AML-193 (cell line): ENCODE results near the gene RTN4R.

ENCODE experiments used
- DNase-seq, 2 experiments: peaks; one replicate each; lab custom pipeline; 2025; lab: John Stamatoyannopoulos, UW

RTN4R gene

GRCh38 chr22:20201837-20202392 is 66.2 kb downstream of the RTN4R start:
- no peak for DNase-seq

GRCh38 chr22:20199906-20200305 is 68.2 kb downstream of the RTN4R start:
- DNase-seq: no peak

- DNase-seq: no peak
These were observed 68.7 kb downstream of the RTN4R start for GRCh38 chr22:20199413-20199842.

- no peak for DNase-seq
These were observed 69.4 kb downstream of the RTN4R start for GRCh38 chr22:20198557-20199319.

GRCh38 chr22:20197407-20198030 is 70.6 kb downstream of the RTN4R start:
- DNase-seq: no peak

GRCh38 chr22:20196094-20196842 is 71.8 kb downstream of the RTN4R start:
- no peak for DNase-seq

GRCh38 chr22:20194681-20195593 is 73.2 kb downstream of the RTN4R start:
- DNase-seq: no peak

GRCh38 chr22:20193761-20194494 is 74.2 kb downstream of the RTN4R start:
- DNase-seq: no peak

- no peak for DNase-seq
These were observed 75.0 kb downstream of the RTN4R start for GRCh38 chr22:20192972-20193760.

GRCh38 chr22:20192293-20192971 is 75.7 kb downstream of the RTN4R start:
- no peak for DNase-seq

GRCh38 chr22:20191803-20192202 is 76.3 kb downstream of the RTN4R start:
- no peak for DNase-seq
